ENCODE data around the gene DCAF6. TPM values are rescaled to one million over a fixed set of nuclear protein-coding genes. Genes with fewer than 3 reads are reported as not detected.

DCAF6 gene
- total RNA-seq, 1 donor from 2014 or later, result 93.9 TPM

DNA sequence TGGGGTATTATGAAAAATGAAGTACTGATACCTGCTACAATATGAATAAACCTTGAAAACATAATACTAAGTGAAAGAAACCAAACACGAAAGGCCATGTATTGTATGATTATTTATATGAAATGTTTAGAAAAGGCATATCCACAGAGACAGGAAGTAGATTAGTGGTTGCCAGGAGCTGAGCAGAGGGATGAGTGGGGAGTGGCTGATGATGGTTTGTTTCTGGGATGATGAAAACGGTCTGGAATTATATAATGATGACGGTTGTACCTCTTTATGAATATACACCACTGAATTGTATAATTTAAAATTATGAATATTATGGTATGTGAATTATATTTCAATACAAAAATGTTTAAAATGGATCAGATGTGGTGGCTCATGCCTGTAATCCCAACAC is 64.2 kb downstream of the DCAF6 start:
- H3K4me1 ChIP-seq (ENCODE audit: control insufficient read depth in 3 of 3, insufficient read depth in 3 of 3, low read length in 3 of 3), result no peaks in the 10 kb centered on the region
- peaks cover 0 to 15% (median 15%) of the 10 kb centered on the region in 3 donors for H3K36me3 ChIP-seq (ENCODE audit: control insufficient read depth in 3 of 3, insufficient read depth in 3 of 3, low read length in 3 of 3)
- H3K9me3 ChIP-seq (ENCODE audit: control insufficient read depth in 3 of 3, low read length in 3 of 3), result no peaks in the 10 kb centered on the region
- H3K4me3 ChIP-seq (ENCODE audit: low read length in 3 of 3), result no peak overlapping the region
- no peaks in the 10 kb centered on the region for H3K27me3 ChIP-seq (ENCODE audit: control insufficient read depth in 3 of 3, insufficient read depth in 3 of 3, low read length in 3 of 3)
- H3K9ac ChIP-seq (ENCODE audit: low read depth in 1 of 3, low read length in 3 of 3), result no peak overlapping the region
- no peak overlapping the region for H3K27ac ChIP-seq (ENCODE audit: low read depth, low read length)

DNA sequence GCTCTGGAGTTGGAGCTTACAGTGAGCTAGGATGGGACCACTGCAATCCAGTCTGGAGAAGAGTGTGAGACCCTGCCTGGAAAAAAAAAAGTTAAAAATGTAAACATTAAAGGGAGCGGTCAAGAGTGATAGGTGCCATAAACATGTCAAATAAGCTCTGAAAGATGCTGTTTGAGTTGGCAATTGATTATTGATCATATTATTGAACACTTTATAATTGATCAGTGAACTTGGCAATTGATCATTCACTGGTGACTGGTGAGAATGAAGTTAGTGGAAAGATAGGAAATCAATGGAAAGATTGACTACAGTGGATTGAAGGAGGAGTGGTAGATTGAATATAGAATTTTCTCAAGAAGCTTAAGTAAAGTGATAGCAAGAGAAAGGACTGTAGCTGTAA is 64.7 kb downstream of the DCAF6 start:
- no peak overlapping the region for H3K9ac ChIP-seq (ENCODE audit: low read depth in 1 of 3, low read length in 3 of 3)
- H3K4me3 ChIP-seq (ENCODE audit: low read length in 3 of 3), result no peak overlapping the region
- no peaks in the 10 kb centered on the region for H3K4me1 ChIP-seq (ENCODE audit: control insufficient read depth in 3 of 3, insufficient read depth in 3 of 3, low read length in 3 of 3)
- H3K9me3 ChIP-seq (ENCODE audit: control insufficient read depth in 3 of 3, low read length in 3 of 3), result no peaks in the 10 kb centered on the region
- H3K27ac ChIP-seq (ENCODE audit: low read depth, low read length), result no peak overlapping the region
- no peaks in the 10 kb centered on the region for H3K27me3 ChIP-seq (ENCODE audit: control insufficient read depth in 3 of 3, insufficient read depth in 3 of 3, low read length in 3 of 3)
- H3K36me3 ChIP-seq (ENCODE audit: control insufficient read depth in 3 of 3, insufficient read depth in 3 of 3, low read length in 3 of 3), result peaks cover 0 to 15% (median 15%) of the 10 kb centered on the region in 3 donors

DNA sequence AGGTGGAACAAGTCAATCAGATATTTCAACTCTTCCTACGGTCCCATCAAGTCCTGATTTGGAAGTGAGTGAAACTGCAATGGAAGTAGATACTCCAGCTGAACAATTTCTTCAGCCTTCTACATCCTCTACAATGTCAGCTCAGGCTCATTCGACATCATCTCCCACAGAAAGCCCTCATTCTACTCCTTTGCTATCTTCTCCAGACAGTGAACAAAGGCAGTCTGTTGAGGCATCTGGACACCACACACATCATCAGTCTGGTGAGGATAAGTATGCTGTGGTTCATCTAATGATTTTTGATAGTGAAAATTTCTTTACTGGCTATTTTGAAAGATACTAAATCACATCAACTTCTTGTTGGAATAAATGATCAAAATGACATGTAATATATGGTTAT is 68.0 kb downstream of the DCAF6 start:
- Histone ChIP-seq H3K4me3 (ENCODE audit: low read length in 3 of 3) (no peak overlapping the region), H3K27ac (ENCODE audit: low read depth, low read length) (no peak overlapping the region), H3K9ac (ENCODE audit: low read depth in 1 of 3, low read length in 3 of 3) (no peak overlapping the region), H3K36me3 (ENCODE audit: control insufficient read depth in 3 of 3, insufficient read depth in 3 of 3, low read length in 3 of 3) (peaks cover 0 to 22% (median 19%) of the 10 kb centered on the region in 3 donors), H3K4me1 (ENCODE audit: control insufficient read depth in 3 of 3, insufficient read depth in 3 of 3, low read length in 3 of 3) (no peaks in the 10 kb centered on the region), H3K9me3 (ENCODE audit: control insufficient read depth in 3 of 3, low read length in 3 of 3) (no peaks in the 10 kb centered on the region), H3K27me3 (ENCODE audit: control insufficient read depth in 3 of 3, insufficient read depth in 3 of 3, low read length in 3 of 3) (no peaks in the 10 kb centered on the region)

DNA sequence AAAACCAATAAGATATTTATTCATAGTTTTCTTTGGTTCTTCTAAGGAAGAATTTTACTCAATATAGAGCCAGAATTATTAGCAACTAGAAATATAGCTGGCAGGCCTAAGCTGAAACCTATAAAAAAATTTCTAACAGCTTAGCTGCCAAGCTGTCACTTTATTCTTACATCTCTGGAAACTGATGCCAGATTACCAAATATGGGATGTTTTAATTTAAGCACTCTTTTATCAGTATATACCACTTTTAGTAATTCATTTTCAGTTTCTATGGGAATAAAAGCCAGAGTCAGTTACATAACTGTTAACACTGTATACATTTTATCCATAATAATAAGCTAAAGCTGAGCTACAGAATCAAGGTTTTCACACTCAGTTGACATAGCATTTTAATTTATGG is 69.0 kb downstream of the DCAF6 start:
- Histone ChIP-seq H3K27me3 (ENCODE audit: control insufficient read depth in 3 of 3, insufficient read depth in 3 of 3, low read length in 3 of 3) (no peaks in the 10 kb centered on the region), H3K4me1 (ENCODE audit: control insufficient read depth in 3 of 3, insufficient read depth in 3 of 3, low read length in 3 of 3) (no peaks in the 10 kb centered on the region), H3K9me3 (ENCODE audit: control insufficient read depth in 3 of 3, low read length in 3 of 3) (no peaks in the 10 kb centered on the region), H3K4me3 (ENCODE audit: low read length in 3 of 3) (no peak overlapping the region), H3K36me3 (ENCODE audit: control insufficient read depth in 3 of 3, insufficient read depth in 3 of 3, low read length in 3 of 3) (peaks cover 0 to 22% (median 19%) of the 10 kb centered on the region in 3 donors), H3K27ac (ENCODE audit: low read depth, low read length) (no peak overlapping the region), H3K9ac (ENCODE audit: low read depth in 1 of 3, low read length in 3 of 3) (no peak overlapping the region)

DNA sequence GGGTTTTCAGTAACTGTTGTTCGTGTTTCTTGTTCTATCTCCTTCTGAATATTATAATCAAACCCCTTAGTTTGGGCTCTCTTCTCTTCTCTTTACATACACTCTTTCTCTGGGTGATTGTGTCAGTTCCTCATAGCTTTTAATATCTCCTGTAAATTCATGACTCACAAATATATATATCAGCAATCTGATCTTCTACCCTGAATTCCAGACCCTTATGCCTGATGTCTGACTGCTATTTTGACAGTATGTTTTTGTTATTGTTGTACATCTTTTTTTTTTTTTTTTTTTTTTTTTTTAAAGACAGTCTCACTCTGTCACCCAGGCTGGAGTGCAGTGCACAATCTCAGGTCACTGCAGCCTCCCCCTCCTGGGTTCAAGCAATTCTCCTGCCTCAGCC is 71.2 kb downstream of the DCAF6 start:
- Histone ChIP-seq H3K27me3 (ENCODE audit: control insufficient read depth in 3 of 3, insufficient read depth in 3 of 3, low read length in 3 of 3) (no peaks in the 10 kb centered on the region), H3K4me1 (ENCODE audit: control insufficient read depth in 3 of 3, insufficient read depth in 3 of 3, low read length in 3 of 3) (no peaks in the 10 kb centered on the region), H3K4me3 (ENCODE audit: low read length in 3 of 3) (no peak overlapping the region), H3K9ac (ENCODE audit: low read depth in 1 of 3, low read length in 3 of 3) (no peak overlapping the region), H3K36me3 (ENCODE audit: control insufficient read depth in 3 of 3, insufficient read depth in 3 of 3, low read length in 3 of 3) (peaks cover 0 to 19% (median 18%) of the 10 kb centered on the region in 3 donors), H3K27ac (ENCODE audit: low read depth, low read length) (no peak overlapping the region), H3K9me3 (ENCODE audit: control insufficient read depth in 3 of 3, low read length in 3 of 3) (no peaks in the 10 kb centered on the region)

DNA sequence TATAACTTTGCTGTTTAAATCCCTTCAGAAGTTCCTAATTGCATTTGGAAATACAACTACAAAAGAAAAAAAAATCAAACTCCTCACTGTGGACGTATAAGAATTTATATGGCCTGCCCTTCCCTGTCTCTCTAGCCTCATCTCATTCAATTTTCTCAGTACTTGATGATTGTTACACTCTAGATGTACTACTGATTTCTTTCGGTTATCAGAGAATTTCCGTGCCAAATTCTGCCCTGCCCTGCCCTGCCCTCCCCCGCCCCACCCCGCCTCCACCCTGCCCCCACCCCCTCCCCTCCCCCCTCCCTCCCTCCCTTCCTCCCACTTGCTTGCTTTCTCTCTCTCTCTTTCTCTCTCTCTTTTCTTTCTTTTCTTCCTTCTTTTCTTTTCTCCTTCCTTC is 72.1 kb downstream of the DCAF6 start:
- H3K9ac ChIP-seq (ENCODE audit: low read depth in 1 of 3, low read length in 3 of 3), result no peak overlapping the region
- no peaks in the 10 kb centered on the region for H3K27me3 ChIP-seq (ENCODE audit: control insufficient read depth in 3 of 3, insufficient read depth in 3 of 3, low read length in 3 of 3)
- peaks cover 0 to 21% (median 15%) of the 10 kb centered on the region in 3 donors for H3K36me3 ChIP-seq (ENCODE audit: control insufficient read depth in 3 of 3, insufficient read depth in 3 of 3, low read length in 3 of 3)
- H3K27ac ChIP-seq (ENCODE audit: low read depth, low read length), result no peak overlapping the region
- H3K4me3 ChIP-seq (ENCODE audit: low read length in 3 of 3), result no peak overlapping the region
- H3K4me1 ChIP-seq (ENCODE audit: control insufficient read depth in 3 of 3, insufficient read depth in 3 of 3, low read length in 3 of 3), result no peaks in the 10 kb centered on the region
- no peaks in the 10 kb centered on the region for H3K9me3 ChIP-seq (ENCODE audit: control insufficient read depth in 3 of 3, low read length in 3 of 3)

DNA sequence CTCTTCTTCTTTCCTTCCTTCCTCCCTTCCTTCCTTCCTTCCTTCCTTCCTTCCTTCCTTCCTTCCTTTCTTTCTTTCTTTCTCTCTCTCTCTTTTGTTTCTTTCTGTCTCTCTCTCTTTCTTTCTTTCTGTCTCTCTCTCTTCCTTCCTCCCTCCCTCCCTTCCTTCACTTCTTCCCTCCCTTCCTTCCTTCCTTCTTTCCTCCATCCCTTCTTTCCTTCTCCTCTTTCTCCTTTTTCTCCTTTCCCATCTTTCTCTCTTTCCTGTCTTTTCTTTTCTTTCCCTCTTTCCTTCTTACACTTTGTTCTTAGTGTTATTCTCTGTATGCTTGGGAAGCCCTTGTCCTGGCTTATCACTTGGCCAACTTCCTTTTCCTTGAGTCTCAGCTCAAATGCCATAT is 72.8 kb downstream of the DCAF6 start:
- Histone ChIP-seq H3K4me3 (ENCODE audit: low read length in 3 of 3) (no peak overlapping the region), H3K9ac (ENCODE audit: low read depth in 1 of 3, low read length in 3 of 3) (no peak overlapping the region), H3K4me1 (ENCODE audit: control insufficient read depth in 3 of 3, insufficient read depth in 3 of 3, low read length in 3 of 3) (no peaks in the 10 kb centered on the region), H3K27ac (ENCODE audit: low read depth, low read length) (no peak overlapping the region), H3K9me3 (ENCODE audit: control insufficient read depth in 3 of 3, low read length in 3 of 3) (no peaks in the 10 kb centered on the region), H3K27me3 (ENCODE audit: control insufficient read depth in 3 of 3, insufficient read depth in 3 of 3, low read length in 3 of 3) (no peaks in the 10 kb centered on the region), H3K36me3 (ENCODE audit: control insufficient read depth in 3 of 3, insufficient read depth in 3 of 3, low read length in 3 of 3) (peaks cover 0 to 19% (median 15%) of the 10 kb centered on the region in 3 donors)

DNA sequence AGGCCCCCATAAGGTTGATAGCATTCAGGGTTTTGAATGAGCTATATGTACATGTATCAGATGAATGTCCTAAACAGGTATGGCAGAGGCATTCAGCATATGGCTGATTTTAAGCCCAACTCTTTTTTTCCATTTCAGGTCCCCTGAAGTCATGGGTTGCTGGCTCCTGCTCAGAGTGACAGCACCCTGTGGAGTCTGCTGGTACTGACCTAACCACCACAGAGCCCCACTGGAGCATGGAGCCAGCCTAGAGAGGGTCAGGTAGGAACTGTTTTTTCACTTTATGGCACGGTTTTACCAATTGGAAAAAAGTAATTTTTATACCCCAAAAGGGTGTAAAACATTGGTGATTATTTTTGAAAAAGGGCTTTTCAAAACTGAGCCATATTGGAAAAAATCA is 82.9 kb downstream of the DCAF6 start:
- Histone ChIP-seq H3K27ac (ENCODE audit: low read depth, low read length) (no peak overlapping the region), H3K36me3 (ENCODE audit: control insufficient read depth in 3 of 3, insufficient read depth in 3 of 3, low read length in 3 of 3) (peaks cover 13 to 36% (median 22%) of the 10 kb centered on the region in 3 donors), H3K9me3 (ENCODE audit: control insufficient read depth in 3 of 3, low read length in 3 of 3) (no peaks in the 10 kb centered on the region), H3K4me3 (ENCODE audit: low read length in 3 of 3) (no peak overlapping the region), H3K27me3 (ENCODE audit: control insufficient read depth in 3 of 3, insufficient read depth in 3 of 3, low read length in 3 of 3) (no peaks in the 10 kb centered on the region), H3K9ac (ENCODE audit: low read depth in 1 of 3, low read length in 3 of 3) (no peak overlapping the region), H3K4me1 (ENCODE audit: control insufficient read depth in 3 of 3, insufficient read depth in 3 of 3, low read length in 3 of 3) (no peaks in the 10 kb centered on the region)

DNA sequence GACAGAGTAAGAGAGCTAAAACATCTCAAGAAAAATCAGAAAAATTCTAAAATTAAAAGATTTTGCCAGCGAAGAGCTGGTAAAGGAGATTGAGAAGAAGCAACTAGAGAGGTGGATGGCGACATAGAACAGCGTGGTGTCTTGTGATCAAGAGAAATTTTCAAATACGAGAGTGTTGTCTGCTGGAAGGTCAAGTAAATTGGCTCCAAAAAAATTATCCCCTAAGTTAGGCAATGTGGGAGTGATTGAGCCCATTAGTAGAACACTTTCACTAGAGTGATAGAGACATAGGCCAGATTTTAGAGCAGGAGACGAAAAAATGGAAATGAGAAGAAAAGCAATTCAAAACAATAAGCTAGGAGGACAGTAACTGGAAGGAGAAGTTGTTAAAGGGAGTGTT is 94.7 kb downstream of the DCAF6 start:
- Histone ChIP-seq H3K9ac (ENCODE audit: low read depth in 1 of 3, low read length in 3 of 3) (no peak overlapping the region), H3K4me1 (ENCODE audit: control insufficient read depth in 3 of 3, insufficient read depth in 3 of 3, low read length in 3 of 3) (no peaks in the 10 kb centered on the region), H3K27ac (ENCODE audit: low read depth, low read length) (no peak overlapping the region), H3K36me3 (ENCODE audit: control insufficient read depth in 3 of 3, insufficient read depth in 3 of 3, low read length in 3 of 3) (peaks cover 0 to 9% (median 6%) of the 10 kb centered on the region in 3 donors), H3K9me3 (ENCODE audit: control insufficient read depth in 3 of 3, low read length in 3 of 3) (no peaks in the 10 kb centered on the region), H3K4me3 (ENCODE audit: low read length in 3 of 3) (no peak overlapping the region), H3K27me3 (ENCODE audit: control insufficient read depth in 3 of 3, insufficient read depth in 3 of 3, low read length in 3 of 3) (no peaks in the 10 kb centered on the region)

DNA sequence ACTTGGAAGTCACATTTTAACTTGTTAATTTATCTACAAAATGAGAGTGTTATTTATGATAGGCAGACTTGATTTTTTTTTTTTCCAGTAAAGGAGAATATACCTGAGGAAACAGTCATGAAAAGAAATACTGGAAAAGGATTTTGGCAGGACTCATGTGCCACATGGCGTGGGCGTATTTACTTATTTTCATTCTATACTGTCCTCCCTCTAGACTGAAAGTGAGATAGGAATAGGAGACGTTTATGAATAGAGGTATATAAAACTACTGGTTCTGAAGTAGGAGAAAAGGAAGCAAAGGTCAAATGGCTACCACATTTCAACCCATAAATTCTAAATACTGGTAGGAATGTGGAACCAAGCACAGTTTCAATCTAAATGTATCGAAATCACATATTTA is 95.1 kb downstream of the DCAF6 start:
- Histone ChIP-seq H3K9me3 (ENCODE audit: control insufficient read depth in 3 of 3, low read length in 3 of 3) (no peaks in the 10 kb centered on the region), H3K36me3 (ENCODE audit: control insufficient read depth in 3 of 3, insufficient read depth in 3 of 3, low read length in 3 of 3) (peaks cover 0 to 7% (median 6%) of the 10 kb centered on the region in 3 donors), H3K27me3 (ENCODE audit: control insufficient read depth in 3 of 3, insufficient read depth in 3 of 3, low read length in 3 of 3) (no peaks in the 10 kb centered on the region), H3K9ac (ENCODE audit: low read depth in 1 of 3, low read length in 3 of 3) (no peak overlapping the region), H3K27ac (ENCODE audit: low read depth, low read length) (no peak overlapping the region), H3K4me1 (ENCODE audit: control insufficient read depth in 3 of 3, insufficient read depth in 3 of 3, low read length in 3 of 3) (no peaks in the 10 kb centered on the region), H3K4me3 (ENCODE audit: low read length in 3 of 3) (no peak overlapping the region)

DNA sequence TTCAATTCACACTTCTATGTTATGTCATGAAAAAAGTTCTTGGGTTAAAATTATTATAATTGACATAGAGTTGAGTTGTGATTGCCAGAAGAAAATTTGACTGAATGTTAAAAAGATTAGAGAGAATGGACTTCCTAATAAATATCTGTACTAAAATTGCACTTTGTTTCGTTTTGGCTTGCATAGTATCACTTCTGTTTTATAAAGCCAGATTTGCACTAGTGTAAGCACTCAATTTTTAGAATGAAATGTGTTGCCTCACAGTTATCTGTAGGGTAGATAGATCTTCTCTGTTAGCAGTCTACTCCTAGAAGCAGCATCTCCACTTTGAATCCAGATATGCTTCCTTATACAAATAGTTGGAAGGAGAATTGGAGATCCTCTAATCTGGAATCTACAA is 95.5 kb downstream of the DCAF6 start:
- no peaks in the 10 kb centered on the region for H3K4me1 ChIP-seq (ENCODE audit: control insufficient read depth in 3 of 3, insufficient read depth in 3 of 3, low read length in 3 of 3)
- no peaks in the 10 kb centered on the region for H3K27me3 ChIP-seq (ENCODE audit: control insufficient read depth in 3 of 3, insufficient read depth in 3 of 3, low read length in 3 of 3)
- no peak overlapping the region for H3K9ac ChIP-seq (ENCODE audit: low read depth in 1 of 3, low read length in 3 of 3)
- H3K4me3 ChIP-seq (ENCODE audit: low read length in 3 of 3), result no peak overlapping the region
- no peak overlapping the region for H3K27ac ChIP-seq (ENCODE audit: low read depth, low read length)
- H3K36me3 ChIP-seq (ENCODE audit: control insufficient read depth in 3 of 3, insufficient read depth in 3 of 3, low read length in 3 of 3), result peaks cover 0 to 4% (median 3%) of the 10 kb centered on the region in 3 donors
- no peaks in the 10 kb centered on the region for H3K9me3 ChIP-seq (ENCODE audit: control insufficient read depth in 3 of 3, low read length in 3 of 3)

All from skeletal muscle tissue (tissue), 4 donors.